CD14-positive monocyte (primary cell): ENCODE measurements around the gene EGFLAM. TPM values are rescaled to one million over a fixed set of nuclear protein-coding genes. Genes with fewer than 3 reads are reported as not detected.

Experiments
- DNase-seq, 3 donors: peaks; one replicate each; pipeline ENCODE4 v3.0.0-alpha.2; 2011 to 2022
- H2AFZ ChIP-seq: 2 replicates; pipeline ENCODE4 v1.6.0; 2012; ENCODE audit warnings: mild to moderate bottlenecking, low read depth, low read length, inconsistent platforms; ENCODE audit not compliant: insufficient read depth, poor library complexity, severe bottlenecking
- H3K27ac ChIP-seq, 2 donors: 1 replicate in 1 of 2; 2 replicates in 1 of 2; pipeline ENCODE4 v1.5.1; 2012 to 2013; ENCODE audit warnings: low read length in 2 of 2, control low read depth in 1 of 2, inconsistent platforms in 1 of 2, low read depth in 1 of 2, mild to moderate bottlenecking in 1 of 2
- H3K27me3 ChIP-seq, 2 donors: one replicate each; pipeline versions ENCODE4 v1.6.0 to v1.6.1; 2011 to 2013; ENCODE audit warnings: low read length in 2 of 2; ENCODE audit not compliant: control insufficient read depth in 2 of 2, insufficient read depth in 2 of 2
- H3K36me3 ChIP-seq, 2 donors: replicated peaks in 1 of 2; 1 replicate in 1 of 2; 2 replicates in 1 of 2; pipeline versions ENCODE4 v1.5.1 to v1.6.1; 2012 to 2013; ENCODE audit warnings: low read length in 2 of 2, control low read depth in 1 of 2, inconsistent platforms in 1 of 2, mild to moderate bottlenecking in 1 of 2; ENCODE audit not compliant: insufficient read depth in 2 of 2, control insufficient read depth in 1 of 2
- H3K4me1 ChIP-seq, 2 donors: 1 replicate in 1 of 2; 2 replicates in 1 of 2; pipeline versions ENCODE4 v1.5.1 to v1.6.1; 2012 to 2013; ENCODE audit warnings: low read length in 2 of 2, control low read depth in 1 of 2, inconsistent platforms in 1 of 2, mild to moderate bottlenecking in 1 of 2, moderate library complexity in 1 of 2; ENCODE audit not compliant: insufficient read depth in 2 of 2, control insufficient read depth in 1 of 2
- H3K4me2 ChIP-seq: replicated peaks from 2 replicates; pipeline ENCODE3; 2012; ENCODE audit warnings: low read length, moderate library complexity, mild to moderate bottlenecking; ENCODE audit not compliant: poor library complexity, severe bottlenecking; ENCODE audit errors: extremely low read depth
- H3K4me3 ChIP-seq, 3 experiments: fragments of 200-600 bp in 1 of 3; sonication (generic) in 1 of 3; replicated peaks in 1 of 3; 1 replicate in 2 of 3; 2 replicates in 1 of 3; pipeline ENCODE4 v1.5.1; 2011 to 2013; ENCODE audit warnings: low read length in 3 of 3, mild to moderate bottlenecking in 3 of 3, control low read depth in 2 of 3, low read depth in 2 of 3, inconsistent platforms in 1 of 3, moderate library complexity in 1 of 3
- H3K79me2 ChIP-seq: 2 replicates; pipeline ENCODE4 v1.6.0; 2012; ENCODE audit warnings: mild to moderate bottlenecking, control low read depth, inconsistent platforms, low read length, moderate library complexity; ENCODE audit not compliant: insufficient read depth
- H3K9ac ChIP-seq: 2 replicates; pipeline ENCODE4 v1.6.0; 2017; ENCODE audit warnings: low read length, mild to moderate bottlenecking; ENCODE audit not compliant: insufficient read depth, poor library complexity, severe bottlenecking
- H3K9me3 ChIP-seq, 2 donors: replicated peaks in 1 of 2; 1 replicate in 1 of 2; 2 replicates in 1 of 2; pipeline versions ENCODE4 v1.5.1 to v1.6.1; 2012 to 2013; ENCODE audit warnings: low read length in 2 of 2, control low read depth in 1 of 2; ENCODE audit not compliant: control insufficient read depth in 1 of 2, insufficient read depth in 1 of 2
- H4K20me1 ChIP-seq: 2 replicates; pipeline ENCODE4 v1.6.0; 2012; ENCODE audit warnings: mild to moderate bottlenecking, low read length, control low read depth, moderate library complexity; ENCODE audit not compliant: insufficient read depth
- H3K27ac Mint-ChIP-seq, 7 donors: one replicate each; pipeline ENCODE4 v1.8.0; 2020; ENCODE audit warnings: mild to moderate bottlenecking in 7 of 7, mixed read lengths in 7 of 7, moderate library complexity in 6 of 7, inconsistent platforms in 2 of 7
- H3K27me3 Mint-ChIP-seq, 3 donors: one replicate each; pipeline ENCODE4 v1.8.0; 2021 to 2022; ENCODE audit warnings: low read depth in 3 of 3, mild to moderate bottlenecking in 3 of 3, mixed read lengths in 3 of 3, moderate library complexity in 3 of 3, inconsistent platforms in 1 of 3
- H3K36me3 Mint-ChIP-seq, 2 donors: one replicate each; pipeline ENCODE4 v1.8.0; 2020; ENCODE audit warnings: mixed read lengths in 2 of 2, inconsistent platforms in 1 of 2, mild to moderate bottlenecking in 1 of 2
- H3K4me1 Mint-ChIP-seq: one replicate; pipeline ENCODE4 v1.8.0; 2020; ENCODE audit warnings: mild to moderate bottlenecking, mixed read lengths
- H3K4me3 Mint-ChIP-seq, 2 donors: one replicate each; pipeline ENCODE4 v1.8.0; 2020; ENCODE audit warnings: mild to moderate bottlenecking in 2 of 2, mixed read lengths in 2 of 2, moderate library complexity in 1 of 2
- H3K9me3 Mint-ChIP-seq, 7 donors: one replicate each; pipeline ENCODE4 v1.8.0; 2020 to 2022; ENCODE audit warnings: mixed read lengths in 7 of 7, mild to moderate bottlenecking in 6 of 7, moderate library complexity in 6 of 7, inconsistent platforms in 2 of 7
- WGBS: methylation state at CpG from one replicate; pipeline ENCODE4 v1.1.5; 2013; ENCODE audit warnings: missing lambda C conversion rate; ENCODE audit not compliant: insufficient coverage; 5-methylcytosine and 5-hydroxymethylcytosine counted together
- intact Hi-C, 2 donors: fragments of 100-400 bp; cut with micrococcal nuclease; formaldehyde crosslinking; loops; one replicate each; pipeline versions ENCODE4 v1.15.0 to v1.15.1; 2023
- polyA plus RNA-seq, 3 donors: library from polyadenylated mRNA; depleted of rRNA in 1 of 3; unstranded in 2 of 3; stranded (reverse) in 1 of 3; fragments of 300-500 nt in 2 of 3; fragments of >200 nt in 1 of 3; fragmentation: Illumina TruSeq in 2 of 3; gene quantifications; 1 replicate in 2 of 3; 2 replicates in 1 of 3; pipeline ENCODE4 v1.2.3, GENCODE V29; 2012 to 2021
- TF ChIP-seq, protein P1 (sequence below): fragments of 200-600 bp; IDR thresholded peaks from one replicate; pipeline ENCODE4 v1.8.0; 2022; ENCODE audit warnings: antibody characterized with exemption, mild to moderate bottlenecking

The EGFLAM gene
- polyA plus RNA-seq, 3 donors, result not detected

DNA sequence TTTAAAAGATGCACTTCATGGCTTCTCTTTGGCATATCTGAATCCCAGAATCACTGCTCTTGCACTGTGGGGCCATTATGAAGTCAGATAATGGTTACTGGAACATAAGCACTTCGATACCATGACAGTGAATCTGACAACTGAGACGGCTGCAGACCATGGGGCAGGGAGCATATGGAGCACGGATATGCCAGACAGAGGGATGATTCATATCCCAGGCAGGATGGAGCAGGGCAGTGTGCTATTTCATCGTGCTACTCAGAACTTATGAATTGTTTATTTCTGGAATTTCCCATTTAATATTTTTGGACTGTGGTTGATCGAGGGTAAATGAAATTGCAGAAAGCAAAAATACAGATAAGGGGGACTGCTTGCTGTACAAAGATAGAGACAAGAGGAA lies 145.0 kb downstream of the EGFLAM start:
- no peak overlapping the region for H3K27ac ChIP-seq
- H3K9me3 ChIP-seq, result no peaks in the 10 kb centered on the region
- Mint-ChIP-seq H3K27me3 (peaks cover 10 to 27% (median 19%) of the 10 kb centered on the region in 3 donors), H3K27ac (no peak overlapping the region), H3K9me3 (no peaks in the 10 kb centered on the region), H3K4me3 (no peak overlapping the region), H3K36me3 (no peaks in the 10 kb centered on the region), H3K4me1 (no peaks in the 10 kb centered on the region)
- no peak overlapping the region for H3K9ac ChIP-seq
- H4K20me1 ChIP-seq, result no peaks in the 10 kb centered on the region
- no peak for DNase-seq
- no peaks in the 10 kb centered on the region for H3K4me1 ChIP-seq
- no peak overlapping the region for H2AFZ ChIP-seq
- no peaks in the 10 kb centered on the region for H3K79me2 ChIP-seq
- no peak overlapping the region for H3K4me3 ChIP-seq
- TF ChIP-seq, protein P1, sequence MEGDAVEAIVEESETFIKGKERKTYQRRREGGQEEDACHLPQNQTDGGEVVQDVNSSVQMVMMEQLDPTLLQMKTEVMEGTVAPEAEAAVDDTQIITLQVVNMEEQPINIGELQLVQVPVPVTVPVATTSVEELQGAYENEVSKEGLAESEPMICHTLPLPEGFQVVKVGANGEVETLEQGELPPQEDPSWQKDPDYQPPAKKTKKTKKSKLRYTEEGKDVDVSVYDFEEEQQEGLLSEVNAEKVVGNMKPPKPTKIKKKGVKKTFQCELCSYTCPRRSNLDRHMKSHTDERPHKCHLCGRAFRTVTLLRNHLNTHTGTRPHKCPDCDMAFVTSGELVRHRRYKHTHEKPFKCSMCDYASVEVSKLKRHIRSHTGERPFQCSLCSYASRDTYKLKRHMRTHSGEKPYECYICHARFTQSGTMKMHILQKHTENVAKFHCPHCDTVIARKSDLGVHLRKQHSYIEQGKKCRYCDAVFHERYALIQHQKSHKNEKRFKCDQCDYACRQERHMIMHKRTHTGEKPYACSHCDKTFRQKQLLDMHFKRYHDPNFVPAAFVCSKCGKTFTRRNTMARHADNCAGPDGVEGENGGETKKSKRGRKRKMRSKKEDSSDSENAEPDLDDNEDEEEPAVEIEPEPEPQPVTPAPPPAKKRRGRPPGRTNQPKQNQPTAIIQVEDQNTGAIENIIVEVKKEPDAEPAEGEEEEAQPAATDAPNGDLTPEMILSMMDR, result no peak
- no peaks in the 10 kb centered on the region for H3K36me3 ChIP-seq
- WGBS, result 89% methylated on average over 4 of the region's 5 CpGs
- H3K27me3 ChIP-seq, result peaks cover 6 to 8% of the 10 kb centered on the region in 2 donors
- intact Hi-C loops, result no loop called here
- H3K4me2 ChIP-seq, result no peak overlapping the region

DNA sequence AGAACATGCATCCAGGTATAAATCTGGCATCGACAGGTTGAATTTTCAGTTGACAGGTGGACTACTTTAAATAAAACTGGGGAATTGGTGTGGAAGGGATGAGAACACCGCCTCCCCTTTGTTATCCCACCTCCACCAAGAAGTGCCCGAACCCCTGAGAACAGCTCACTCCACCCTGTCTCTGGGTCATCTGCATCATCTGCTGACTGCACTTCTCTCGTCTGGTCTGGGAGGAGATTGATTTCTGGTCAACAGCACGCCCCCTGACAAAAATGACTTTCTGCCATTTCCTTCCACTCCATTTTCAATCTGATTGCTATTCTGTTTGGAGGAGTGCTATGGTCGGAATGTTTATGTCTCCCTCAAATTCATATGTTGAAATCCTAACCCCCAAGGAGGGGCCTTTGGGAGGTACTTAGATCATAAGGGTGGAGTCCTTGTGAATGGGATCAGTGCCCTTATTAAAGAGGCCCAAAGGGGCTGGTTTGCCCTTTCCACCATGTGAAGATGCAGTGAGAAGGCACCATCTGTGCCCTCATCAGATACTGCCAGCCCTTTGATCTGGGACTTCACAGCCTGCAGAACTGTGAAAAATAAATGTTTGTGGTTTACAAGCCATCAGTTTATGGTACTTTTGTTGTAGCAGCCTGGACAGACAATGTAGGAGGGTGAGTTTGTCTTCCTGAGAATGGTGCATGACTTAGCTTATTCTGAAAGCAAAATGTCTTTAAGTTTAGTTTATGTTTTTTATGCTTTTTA lies 145.7 kb downstream of the EGFLAM start:
- H3K4me3 Mint-ChIP-seq, result no peak overlapping the region
- no peaks in the 10 kb centered on the region for H3K79me2 ChIP-seq
- DNase-seq, result no peak
- H3K9me3 Mint-ChIP-seq, result no peaks in the 10 kb centered on the region
- no peaks in the 10 kb centered on the region for H3K4me1 Mint-ChIP-seq
- H3K4me2 ChIP-seq, result no peak overlapping the region
- H3K27ac ChIP-seq, result no peak overlapping the region
- H3K4me3 ChIP-seq, result no peak overlapping the region
- no peaks in the 10 kb centered on the region for H3K36me3 ChIP-seq
- H3K9ac ChIP-seq, result no peak overlapping the region
- H3K9me3 ChIP-seq, result no peaks in the 10 kb centered on the region
- peaks cover 15 to 23% (median 18%) of the 10 kb centered on the region in 3 donors for H3K27me3 Mint-ChIP-seq
- intact Hi-C loops, result no loop called here
- WGBS, result no CpG with 5 or more reads among the region's 6 CpGs
- peaks cover 6% of the 10 kb centered on the region in 2 donors for H3K27me3 ChIP-seq
- H4K20me1 ChIP-seq, result no peaks in the 10 kb centered on the region
- H3K27ac Mint-ChIP-seq, result no peak overlapping the region
- no peak overlapping the region for H2AFZ ChIP-seq
- H3K4me1 ChIP-seq, result no peaks in the 10 kb centered on the region
- no peaks in the 10 kb centered on the region for H3K36me3 Mint-ChIP-seq
- TF ChIP-seq, protein P1, result no peak
